Measurements from ENCODE around the gene SCD5.

DNA sequence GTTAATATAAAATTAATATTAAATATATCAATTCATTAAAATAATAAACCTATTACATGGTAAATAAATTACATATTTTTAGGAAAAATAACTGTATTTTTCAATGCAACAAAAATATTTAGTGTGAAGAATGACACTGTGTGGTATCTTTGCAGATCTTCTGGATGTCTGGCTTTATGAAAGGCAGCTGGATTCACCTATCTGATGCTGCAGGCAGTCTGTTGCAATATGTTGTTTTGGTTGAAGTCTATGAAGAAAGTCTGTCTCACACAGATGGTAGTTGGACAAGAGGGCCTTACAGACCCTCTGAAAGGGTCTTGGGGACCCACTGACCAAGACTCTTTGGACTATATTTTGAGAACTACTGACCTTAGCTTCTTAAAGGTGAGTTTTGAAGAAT lies 147.7 kb downstream of the SCD5 start:
- TF ChIP-seq EHMT2 (IDR thresholded peaks at IDR 0.05; ENCODE audit: low read depth) (no peak), EP300 (IDR thresholded peaks at IDR 0.05) (no peak), RFX5 (IDR thresholded peaks at IDR 0.05) (no peak), MAX (IDR thresholded peaks at IDR 0.05) (no peak), HOXB13 (CRISPR knock-in tag; IDR thresholded peaks at IDR 0.05; ENCODE audit: low read depth) (no peak), ZFP36 (IDR thresholded peaks at IDR 0.05; ENCODE audit: borderline replicate concordance, partially characterized antibody) (no peak), RAD21 (conservative IDR thresholded peaks at IDR 0.05 in 1 of 2, IDR thresholded peaks at IDR 0.05 in 1 of 2) (no peak), MAFK (IDR thresholded peaks at IDR 0.05; ENCODE audit: partially characterized antibody) (no peak), ZC3H11A (IDR thresholded peaks at IDR 0.05) (no peak), SMC3 (IDR thresholded peaks at IDR 0.05) (no peak), POLR2A (IDR thresholded peaks at IDR 0.05; ENCODE audit: low read length) (no peak)
- TF ChIP-seq, protein P1, sequence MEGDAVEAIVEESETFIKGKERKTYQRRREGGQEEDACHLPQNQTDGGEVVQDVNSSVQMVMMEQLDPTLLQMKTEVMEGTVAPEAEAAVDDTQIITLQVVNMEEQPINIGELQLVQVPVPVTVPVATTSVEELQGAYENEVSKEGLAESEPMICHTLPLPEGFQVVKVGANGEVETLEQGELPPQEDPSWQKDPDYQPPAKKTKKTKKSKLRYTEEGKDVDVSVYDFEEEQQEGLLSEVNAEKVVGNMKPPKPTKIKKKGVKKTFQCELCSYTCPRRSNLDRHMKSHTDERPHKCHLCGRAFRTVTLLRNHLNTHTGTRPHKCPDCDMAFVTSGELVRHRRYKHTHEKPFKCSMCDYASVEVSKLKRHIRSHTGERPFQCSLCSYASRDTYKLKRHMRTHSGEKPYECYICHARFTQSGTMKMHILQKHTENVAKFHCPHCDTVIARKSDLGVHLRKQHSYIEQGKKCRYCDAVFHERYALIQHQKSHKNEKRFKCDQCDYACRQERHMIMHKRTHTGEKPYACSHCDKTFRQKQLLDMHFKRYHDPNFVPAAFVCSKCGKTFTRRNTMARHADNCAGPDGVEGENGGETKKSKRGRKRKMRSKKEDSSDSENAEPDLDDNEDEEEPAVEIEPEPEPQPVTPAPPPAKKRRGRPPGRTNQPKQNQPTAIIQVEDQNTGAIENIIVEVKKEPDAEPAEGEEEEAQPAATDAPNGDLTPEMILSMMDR (IDR thresholded peaks at IDR 0.05) = no peak

Data from A549 (cell line).